Progenitor cell of endocrine pancreas (in vitro differentiated cells): ENCODE results near the gene LPAR1. TPM values are rescaled to one million over a fixed set of nuclear protein-coding genes. Genes with fewer than 3 reads are reported as not detected.

Source experiments
- DNase-seq: peaks from one replicate; pipeline ENCODE4 v3.0.0; 2021; ENCODE audit warnings: low spot score; ENCODE audit not compliant: unreplicated experiment
- H3K27ac Mint-ChIP-seq: 2 replicates; pipeline ENCODE4 v1.8.0; 2021; ENCODE audit warnings: mild to moderate bottlenecking, moderate library complexity, mixed read lengths
- H3K27me3 Mint-ChIP-seq: 2 replicates; pipeline ENCODE4 v1.8.0; 2021; ENCODE audit warnings: mixed read lengths
- H3K36me3 Mint-ChIP-seq: 2 replicates; pipeline ENCODE4 v1.8.0; 2022; ENCODE audit warnings: mixed read lengths; ENCODE audit not compliant: insufficient read depth
- H3K4me1 Mint-ChIP-seq: 2 replicates; pipeline ENCODE4 v1.8.0; 2021; ENCODE audit warnings: low read depth, mixed read lengths
- H3K4me3 Mint-ChIP-seq: 2 replicates; pipeline ENCODE4 v1.8.0; 2021; ENCODE audit warnings: low read depth, mild to moderate bottlenecking, moderate library complexity, mixed read lengths
- H3K9me3 Mint-ChIP-seq: 2 replicates; pipeline ENCODE4 v1.8.0; 2021; ENCODE audit warnings: low read depth, mixed read lengths
- total RNA-seq: library from RNA; stranded (reverse); gene quantifications from 2 replicates; pipeline ENCODE4 v1.2.1, GENCODE V29; 2021
- TF ChIP-seq, protein P1 (sequence below): fragments of 200-600 bp; sonication (generic); IDR thresholded peaks from one replicate; pipeline ENCODE4 v1.5.0; 2021; ENCODE audit warnings: antibody characterized with exemption, mild to moderate bottlenecking; ENCODE audit not compliant: unreplicated experiment

The LPAR1 gene
- total RNA-seq, 1 donor from 2014 or later = 17.4 TPM

DNA sequence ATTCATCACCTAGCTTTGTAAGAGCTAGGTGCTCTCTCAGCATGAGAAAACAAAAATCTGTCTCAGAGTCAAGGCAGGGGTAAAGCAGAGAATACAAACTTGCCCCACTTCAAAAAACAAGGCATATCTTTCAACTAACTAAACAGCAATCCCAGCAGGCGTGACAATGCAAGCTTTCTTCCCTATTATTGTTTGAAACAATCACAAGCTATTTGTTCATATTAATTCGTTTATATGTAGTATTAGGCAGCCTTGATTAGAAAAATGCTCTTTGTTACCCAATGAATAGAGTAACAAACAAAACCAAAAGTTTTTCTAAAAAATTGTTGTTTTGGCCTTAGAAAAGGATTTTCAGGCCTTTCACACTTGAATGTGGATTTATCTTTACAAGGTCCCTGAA is 71.1 kb downstream of the LPAR1 start:
- Mint-ChIP-seq H3K27me3 (no peaks in the 10 kb centered on the region), H3K4me1 (peaks cover 26% of the 10 kb centered on the region), H3K36me3 (peaks cover 12% of the 10 kb centered on the region), H3K9me3 (peaks cover 3% of the 10 kb centered on the region), H3K27ac (no peak overlapping the region), H3K4me3 (no peak overlapping the region)
- no peak for DNase-seq
- TF ChIP-seq, protein P1, sequence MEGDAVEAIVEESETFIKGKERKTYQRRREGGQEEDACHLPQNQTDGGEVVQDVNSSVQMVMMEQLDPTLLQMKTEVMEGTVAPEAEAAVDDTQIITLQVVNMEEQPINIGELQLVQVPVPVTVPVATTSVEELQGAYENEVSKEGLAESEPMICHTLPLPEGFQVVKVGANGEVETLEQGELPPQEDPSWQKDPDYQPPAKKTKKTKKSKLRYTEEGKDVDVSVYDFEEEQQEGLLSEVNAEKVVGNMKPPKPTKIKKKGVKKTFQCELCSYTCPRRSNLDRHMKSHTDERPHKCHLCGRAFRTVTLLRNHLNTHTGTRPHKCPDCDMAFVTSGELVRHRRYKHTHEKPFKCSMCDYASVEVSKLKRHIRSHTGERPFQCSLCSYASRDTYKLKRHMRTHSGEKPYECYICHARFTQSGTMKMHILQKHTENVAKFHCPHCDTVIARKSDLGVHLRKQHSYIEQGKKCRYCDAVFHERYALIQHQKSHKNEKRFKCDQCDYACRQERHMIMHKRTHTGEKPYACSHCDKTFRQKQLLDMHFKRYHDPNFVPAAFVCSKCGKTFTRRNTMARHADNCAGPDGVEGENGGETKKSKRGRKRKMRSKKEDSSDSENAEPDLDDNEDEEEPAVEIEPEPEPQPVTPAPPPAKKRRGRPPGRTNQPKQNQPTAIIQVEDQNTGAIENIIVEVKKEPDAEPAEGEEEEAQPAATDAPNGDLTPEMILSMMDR = no peak

- Mint-ChIP-seq H3K36me3 (peaks cover 37% of the 10 kb centered on the region), H3K27ac (no peak overlapping the region), H3K9me3 (peaks cover 25% of the 10 kb centered on the region), H3K27me3 (no peaks in the 10 kb centered on the region), H3K4me1 (no peaks in the 10 kb centered on the region), H3K4me3 (no peak overlapping the region)
- TF ChIP-seq, protein P1 = no peak
- no peak for DNase-seq
Observed at GRCh38 chr9:110960288-110960687, 78.0 kb downstream of the LPAR1 start.

- TF ChIP-seq, protein P1 = no peak
- DNase-seq = no peak
- Mint-ChIP-seq H3K27me3 (no peaks in the 10 kb centered on the region), H3K27ac (no peak overlapping the region), H3K4me3 (no peak overlapping the region), H3K36me3 (peaks cover 42% of the 10 kb centered on the region), H3K9me3 (peaks cover 37% of the 10 kb centered on the region), H3K4me1 (no peaks in the 10 kb centered on the region)
Observed at GRCh38 chr9:110958847-110959246, 79.4 kb downstream of the LPAR1 start.

DNA sequence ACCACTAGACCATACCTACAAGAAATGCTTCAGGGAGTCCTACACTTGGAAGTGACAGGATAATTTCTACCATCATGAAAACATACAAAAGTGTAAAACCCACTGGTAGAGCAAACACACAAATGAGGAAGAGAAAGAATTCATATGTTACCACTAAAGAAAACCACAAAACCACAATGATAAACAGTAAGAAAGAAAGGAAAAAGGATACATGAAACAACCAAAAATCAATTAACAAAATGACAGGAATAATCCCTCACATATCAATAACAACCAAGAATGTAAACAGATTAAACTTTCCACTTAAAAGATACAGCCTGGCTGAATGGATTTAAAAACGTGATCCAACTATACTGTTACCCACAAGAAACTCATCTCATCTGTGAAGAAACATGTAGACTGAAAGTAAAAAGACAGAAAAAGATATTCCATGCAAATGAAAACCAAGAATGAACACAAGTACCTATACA is 83.4 kb downstream of the LPAR1 start:
- Mint-ChIP-seq H3K36me3 (peaks cover 35% of the 10 kb centered on the region), H3K4me1 (no peaks in the 10 kb centered on the region), H3K9me3 (peaks cover 37% of the 10 kb centered on the region), H3K27ac (no peak overlapping the region), H3K27me3 (no peaks in the 10 kb centered on the region), H3K4me3 (no peak overlapping the region)
- no peak for DNase-seq
- TF ChIP-seq, protein P1 = no peak

- Mint-ChIP-seq H3K27ac (no peak overlapping the region), H3K4me3 (no peak overlapping the region), H3K4me1 (peaks cover under 1% of the 10 kb centered on the region), H3K27me3 (no peaks in the 10 kb centered on the region), H3K36me3 (peaks cover 19% of the 10 kb centered on the region), H3K9me3 (peaks cover 20% of the 10 kb centered on the region)
- DNase-seq = no peak
- TF ChIP-seq, protein P1 = no peak
Observed at GRCh38 chr9:110952540-110952859, 85.8 kb downstream of the LPAR1 start.
